Hepatic stellate cell (primary cell): Measurements from ENCODE around the gene S100PBP.
A peak's percentile ranks its signal among the peaks of the same experiment; 100 is the strongest.
"Not testable (repeated sequence)": the region's sequence is repeated elsewhere in the genome, so short reads cannot be mapped to it uniquely, and the experiment has no call there.

Experiments
- DNase-seq: peaks from one replicate; pipeline ENCODE4 v3.0.0; 2011; ENCODE audit warnings: low spot score

Gene S100PBP

GRCh38 chr1:32786856-32787255, 30.6 kb upstream of the S100PBP start:
- no peak for DNase-seq

- peak; percentile 57 for DNase-seq
These were observed 28.1 kb upstream of the S100PBP start for GRCh38 chr1:32789356-32789755.

- no peak for DNase-seq
These were observed 25.6 kb upstream of the S100PBP start for GRCh38 chr1:32791881-32792280.

GRCh38 chr1:32795763-32796162, 21.7 kb upstream of the S100PBP start:
- DNase-seq, result peak; percentile 21

GRCh38 chr1:32797456-32797855, 20.0 kb upstream of the S100PBP start:
- no peak for DNase-seq

GRCh38 chr1:32798191-32798590, 19.3 kb upstream of the S100PBP start:
- no peak for DNase-seq

GRCh38 chr1:32798679-32799416, 18.6 kb upstream of the S100PBP start:
- DNase-seq, result no peak

- DNase-seq, result no peak
These were observed 16.2 kb upstream of the S100PBP start for GRCh38 chr1:32801096-32801715.

- DNase-seq, result not testable (repeated sequence)
These were observed 13.0 kb upstream of the S100PBP start for GRCh38 chr1:32804460-32804859.

- no peak for DNase-seq
These were observed 11.2 kb upstream of the S100PBP start for GRCh38 chr1:32806290-32806689.

GRCh38 chr1:32806910-32807523, 10.4 kb upstream of the S100PBP start:
- no peak for DNase-seq

- DNase-seq, result no peak
These were observed 8.9 kb upstream of the S100PBP start for GRCh38 chr1:32808580-32808979.

- no peak for DNase-seq
These were observed 7.1 kb upstream of the S100PBP start for GRCh38 chr1:32810358-32810757.

GRCh38 chr1:32811265-32811664, 6.2 kb upstream of the S100PBP start:
- DNase-seq, result no peak

GRCh38 chr1:32811917-32812316, 5.5 kb upstream of the S100PBP start:
- no peak for DNase-seq

GRCh38 chr1:32813941-32814739, 3.3 kb upstream of the S100PBP start:
- DNase-seq, result no peak

- peak; percentile 53 for DNase-seq
These were observed 736 bp upstream of the S100PBP start for GRCh38 chr1:32816676-32817158.

- DNase-seq, result peak; percentile 64
These were observed 648 bp downstream of the S100PBP start for GRCh38 chr1:32817815-32818786.

- no peak for DNase-seq
These were observed 1.5 kb downstream of the S100PBP start for GRCh38 chr1:32818804-32819541.

GRCh38 chr1:32825181-32825580, 7.7 kb downstream of the S100PBP start:
- DNase-seq, result no peak
